Endothelial cell of umbilical vein (primary cell): Measurements from ENCODE around the gene WDFY3.

Experiments
- JUN ChIP-seq: IDR thresholded peaks from 2 replicates; pipeline ENCODE4 v1.6.1; 2011; ENCODE audit warnings: borderline replicate concordance, low read depth; ENCODE audit not compliant: insufficient read length, insufficient read depth
- POLR2A ChIP-seq: IDR thresholded peaks from 2 replicates; pipeline ENCODE4 v1.6.1; 2012; ENCODE audit warnings: low read depth, mild to moderate bottlenecking, control low read depth, low read length
- POLR2AphosphoS5 ChIP-seq: IDR thresholded peaks from 2 replicates; pipeline ENCODE4 v1.6.1; 2012; ENCODE audit warnings: low read depth, mild to moderate bottlenecking, control low read depth, low read length, moderate library complexity; ENCODE audit not compliant: insufficient read depth
- TF ChIP-seq, protein P1 (sequence below), 2 donors: IDR thresholded peaks; 1 replicate in 1 of 2; 2 replicates in 1 of 2; pipeline ENCODE4 v1.5.1; 2011; ENCODE audit warnings: low read length in 2 of 2, mild to moderate bottlenecking in 2 of 2, moderate library complexity in 2 of 2, control low read depth in 1 of 2, inconsistent platforms in 1 of 2, low read depth in 1 of 2; ENCODE audit not compliant: insufficient read depth in 1 of 2; ENCODE audit errors: extremely low read depth in 1 of 2
- TF ChIP-seq, protein P2 (sequence below): IDR thresholded peaks from 2 replicates; pipeline ENCODE4 v1.6.1; 2011; ENCODE audit not compliant: insufficient read depth, insufficient read length

DNA sequence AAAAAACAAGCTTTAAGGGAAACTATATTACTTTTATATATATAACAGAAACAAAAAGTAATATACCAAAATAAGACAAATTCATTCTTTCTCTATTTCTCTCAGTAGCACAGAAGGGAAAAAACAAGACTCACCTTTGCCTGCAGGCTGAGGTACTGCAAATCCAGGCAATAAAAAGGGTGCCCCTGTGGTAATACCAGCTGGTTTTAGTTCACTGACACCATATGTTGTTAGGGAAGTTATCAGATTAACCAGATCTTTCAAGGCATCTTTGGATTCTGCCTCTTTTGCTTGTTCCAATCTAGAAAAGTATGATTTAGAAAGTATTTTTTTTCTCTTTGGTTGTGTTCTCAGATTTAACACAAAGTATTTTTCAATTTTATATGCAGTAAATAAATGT is 139.8 kb downstream of the WDFY3 start:
- TF ChIP-seq, protein P1, sequence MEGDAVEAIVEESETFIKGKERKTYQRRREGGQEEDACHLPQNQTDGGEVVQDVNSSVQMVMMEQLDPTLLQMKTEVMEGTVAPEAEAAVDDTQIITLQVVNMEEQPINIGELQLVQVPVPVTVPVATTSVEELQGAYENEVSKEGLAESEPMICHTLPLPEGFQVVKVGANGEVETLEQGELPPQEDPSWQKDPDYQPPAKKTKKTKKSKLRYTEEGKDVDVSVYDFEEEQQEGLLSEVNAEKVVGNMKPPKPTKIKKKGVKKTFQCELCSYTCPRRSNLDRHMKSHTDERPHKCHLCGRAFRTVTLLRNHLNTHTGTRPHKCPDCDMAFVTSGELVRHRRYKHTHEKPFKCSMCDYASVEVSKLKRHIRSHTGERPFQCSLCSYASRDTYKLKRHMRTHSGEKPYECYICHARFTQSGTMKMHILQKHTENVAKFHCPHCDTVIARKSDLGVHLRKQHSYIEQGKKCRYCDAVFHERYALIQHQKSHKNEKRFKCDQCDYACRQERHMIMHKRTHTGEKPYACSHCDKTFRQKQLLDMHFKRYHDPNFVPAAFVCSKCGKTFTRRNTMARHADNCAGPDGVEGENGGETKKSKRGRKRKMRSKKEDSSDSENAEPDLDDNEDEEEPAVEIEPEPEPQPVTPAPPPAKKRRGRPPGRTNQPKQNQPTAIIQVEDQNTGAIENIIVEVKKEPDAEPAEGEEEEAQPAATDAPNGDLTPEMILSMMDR (IDR thresholded peaks at IDR 0.05; ENCODE audit: extremely low read depth in 1 of 2, insufficient read depth in 1 of 2, low read depth in 1 of 2, low read length in 2 of 2): no peak
- TF ChIP-seq POLR2A: no peak
- TF ChIP-seq, protein P2, sequence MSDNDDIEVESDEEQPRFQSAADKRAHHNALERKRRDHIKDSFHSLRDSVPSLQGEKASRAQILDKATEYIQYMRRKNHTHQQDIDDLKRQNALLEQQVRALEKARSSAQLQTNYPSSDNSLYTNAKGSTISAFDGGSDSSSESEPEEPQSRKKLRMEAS: no peak
- TF ChIP-seq POLR2AphosphoS5: no peak
- TF ChIP-seq JUN: no peak
